PC-9 (cell line): ENCODE data around the gene ZDHHC19. TPM values are rescaled to one million over a fixed set of nuclear protein-coding genes. Genes with fewer than 3 reads are reported as not detected.

Experiments used
- BruUV-seq: library from RNA; stranded (reverse); fragments of 400-500 nt; replicated peaks from 2 replicates; lab custom pipeline; 2021; lab: Mats Ljungman, UMichigan
- CTCF ChIA-PET: fragments of 300-600 bp; sonication (Branson Sonifier 250); formaldehyde crosslinking; loops from one replicate; lab custom pipeline; 2022; ENCODE audit warnings: antibody characterized with exemption; lab: Charles Lee
- POLR2A ChIA-PET: fragments of 300-600 bp; sonication (Branson Sonifier 250); formaldehyde crosslinking; loops from one replicate; lab custom pipeline; 2022; ENCODE audit warnings: antibody characterized with exemption; ENCODE audit not compliant: unreplicated experiment; lab: Charles Lee
- DNase-seq, 2 experiments: peaks; one replicate each; pipeline versions ENCODE4 v3.0.0 to v3.0.0-alpha.2; 2015 to 2022; ENCODE audit warnings: mixed read lengths in 1 of 2
- H2AFZ ChIP-seq: fragments of 200-600 bp; sonication (generic); 2 replicates; pipeline ENCODE4 v1.8.1; 2017; ENCODE audit warnings: antibody characterized with exemption
- H3F3A ChIP-seq: fragments of 200-600 bp; sonication (generic); 2 replicates; pipeline ENCODE4 v1.8.1; 2017; ENCODE audit warnings: antibody characterized with exemption, mild to moderate bottlenecking, low read depth; ENCODE audit not compliant: insufficient read depth
- H3K27ac ChIP-seq: fragments of 200-600 bp; sonication (generic); 2 replicates; pipeline ENCODE4 v1.6.1; 2016; ENCODE audit warnings: mixed run types
- H3K27me3 ChIP-seq: fragments of 200-600 bp; sonication (generic); 2 replicates; pipeline ENCODE4 v1.6.1; 2016; ENCODE audit warnings: low read depth, mixed run types; ENCODE audit not compliant: insufficient read depth
- H3K36me3 ChIP-seq: fragments of 200-600 bp; sonication (generic); 2 replicates; pipeline ENCODE4 v1.6.1; 2016; ENCODE audit warnings: low read depth, mixed run types
- H3K4me1 ChIP-seq: fragments of 200-600 bp; sonication (generic); replicated peaks from 2 replicates; pipeline ENCODE4 v1.6.1; 2016; ENCODE audit warnings: mixed run types; ENCODE audit not compliant: insufficient read depth
- H3K4me2 ChIP-seq: fragments of 200-600 bp; sonication (generic); 2 replicates; pipeline ENCODE4 v1.6.1; 2017; ENCODE audit warnings: mixed run types
- H3K4me3 ChIP-seq: fragments of 200-600 bp; sonication (generic); 2 replicates; pipeline ENCODE4 v1.6.1; 2016; ENCODE audit warnings: mixed run types
- H3K79me2 ChIP-seq: fragments of 200-600 bp; sonication (generic); 2 replicates; pipeline ENCODE4 v1.6.1; 2017; ENCODE audit warnings: low read depth, mixed run types
- H3K9me2 ChIP-seq: fragments of 200-600 bp; sonication (generic); 2 replicates; pipeline ENCODE4 v1.8.1; 2017; ENCODE audit warnings: mild to moderate bottlenecking; ENCODE audit not compliant: insufficient read depth
- H3K9me3 ChIP-seq: fragments of 200-600 bp; sonication (generic); 2 replicates; pipeline ENCODE4 v1.8.1; 2016; ENCODE audit warnings: low read depth; ENCODE audit not compliant: insufficient read depth
- H4K20me1 ChIP-seq: fragments of 200-600 bp; sonication (generic); 2 replicates; pipeline ENCODE4 v1.8.1; 2017; ENCODE audit not compliant: insufficient read depth
- CTCF ChIP-seq: fragments of 200-600 bp; sonication (generic); conservative IDR thresholded peaks from 2 replicates; pipeline ENCODE4 v1.6.1; 2017; ENCODE audit warnings: mixed run types, antibody characterized with exemption, mild to moderate bottlenecking, moderate library complexity
- EZH2 ChIP-seq: fragments of 200-600 bp; sonication (generic); IDR thresholded peaks from 2 replicates; pipeline ENCODE4 v1.8.0; 2017; ENCODE audit warnings: antibody characterized with exemption, low read depth
- intact Hi-C: fragments of 100-400 bp; cut with micrococcal nuclease; formaldehyde crosslinking; loops from one replicate; pipeline ENCODE4 v1.10.0; 2022; ENCODE audit not compliant: unreplicated experiment
- total RNA-seq: library from RNA; stranded (reverse); gene quantifications from 2 replicates; pipeline ENCODE4 v1.2.3, GENCODE V29; 2021

ZDHHC19 gene
- total RNA-seq, 1 experiment from 2014 or later, result not detected

- Histone ChIP-seq H4K20me1 (no peaks in the 10 kb centered on the region), H3K27me3 (no peaks in the 10 kb centered on the region), H3K4me2 (no peak overlapping the region), H3F3A (no peaks in the 10 kb centered on the region), H3K79me2 (no peaks in the 10 kb centered on the region), H3K27ac (no peak overlapping the region), H3K9me2 (no peaks in the 10 kb centered on the region), H3K4me1 (peaks cover 12% of the 10 kb centered on the region), H3K9me3 (no peaks in the 10 kb centered on the region), H2AFZ (no peak overlapping the region), H3K4me3 (no peak overlapping the region), H3K36me3 (no peaks in the 10 kb centered on the region)
- POLR2A ChIA-PET, result interaction anchor here (0.6 kb wide), 1 partner anchor 82 kb away, joined by 5 read pairs; no protein-coding TSS in a partner anchor
- DNase-seq, result no peak
- BruUV-seq, result no TSS peak
- TF ChIP-seq EZH2 (no peak), CTCF (no peak)
- intact Hi-C loops, result loop anchor here (5.0 kb wide), 1 partner anchor 120 kb away; the partner anchor contains the start of gene TM4SF19
- CTCF ChIA-PET, result interaction anchor here (0.6 kb wide), 1 partner anchor 19 kb away, joined by 3 read pairs; no protein-coding TSS in a partner anchor
Observed at GRCh38 chr3:196217307-196218154, 6.3 kb upstream of the ZDHHC19 start.

GRCh38 chr3:196216681-196217211 is 5.5 kb upstream of the ZDHHC19 start:
- intact Hi-C loops, result loop anchor here (5.0 kb wide), 1 partner anchor 121 kb away; the partner anchor contains the start of gene TM4SF19
- ChIA-PET CTCF (interaction anchor here (0.6 kb wide), 2 partner anchors 143 to 305 kb away, joined by 3 to 5 read pairs; no protein-coding TSS in a partner anchor), POLR2A (interaction anchor here (0.6 to 0.8 kb wide), 2 partner anchors 175 to 725 kb away, joined by 6 to 8 read pairs; no protein-coding TSS in a partner anchor)
- H3K4me3 ChIP-seq, result no peak overlapping the region
- no TSS peak for BruUV-seq
- no peaks in the 10 kb centered on the region for H3K9me3 ChIP-seq
- TF ChIP-seq CTCF (no peak), EZH2 (no peak)
- H3K4me1 ChIP-seq, result peaks cover 12% of the 10 kb centered on the region
- no peaks in the 10 kb centered on the region for H4K20me1 ChIP-seq
- no peaks in the 10 kb centered on the region for H3K79me2 ChIP-seq
- no peak overlapping the region for H2AFZ ChIP-seq
- H3K36me3 ChIP-seq, result no peaks in the 10 kb centered on the region
- peak overlapping the region; percentile 48 for H3K4me2 ChIP-seq
- no peak overlapping the region for H3K27ac ChIP-seq
- H3K9me2 ChIP-seq, result no peaks in the 10 kb centered on the region
- no peak for DNase-seq
- H3F3A ChIP-seq, result no peaks in the 10 kb centered on the region
- H3K27me3 ChIP-seq, result no peaks in the 10 kb centered on the region

- TF ChIP-seq CTCF (no peak), EZH2 (no peak)
- intact Hi-C loops, result loop anchor here (5.0 kb wide), 1 partner anchor 121 kb away; the partner anchor contains the start of gene TM4SF19
- peak within 1 kb of the TSS; percentile 48 for H3K4me2 ChIP-seq
- POLR2A ChIA-PET, result interaction anchor here (0.6 to 0.8 kb wide), 4 partner anchors 137 to 726 kb away, joined by 5 to 16 read pairs (median 7); no protein-coding TSS in a partner anchor
- no peaks in the 10 kb centered on the region for H3K27me3 ChIP-seq
- H3K27ac ChIP-seq, result no peak within 1 kb of the TSS
- H4K20me1 ChIP-seq, result no peaks in the 10 kb centered on the region
- CTCF ChIA-PET, result interaction anchor here (0.5 to 0.6 kb wide), 2 partner anchors 81 to 142 kb away, joined by 3 to 4 read pairs; no protein-coding TSS in a partner anchor
- no peaks in the 10 kb centered on the region for H3K79me2 ChIP-seq
- H3K9me2 ChIP-seq, result no peaks in the 10 kb centered on the region
- DNase-seq, result peak; percentile 66 to 84
- no peaks in the 10 kb centered on the region for H3K9me3 ChIP-seq
- BruUV-seq, result no TSS peak
- no peaks in the 10 kb centered on the region for H3F3A ChIP-seq
- H3K36me3 ChIP-seq, result no peaks in the 10 kb centered on the region
- H2AFZ ChIP-seq, result no peak within 1 kb of the TSS
- no peak within 1 kb of the TSS for H3K4me3 ChIP-seq
- peaks cover 12% of the 10 kb centered on the region for H3K4me1 ChIP-seq
Observed at GRCh38 chr3:196216089-196216564, 4.9 kb upstream of the ZDHHC19 start, which contains the start of gene SLC51A. Gene SLC51A, plus strand, starts transcription at chr3:196216534. Its CDS starts 179 bp downstream, at chr3:196216713.
